Placental pericyte (primary cell): ENCODE data around the gene NRG3. TPM values are rescaled to one million over a fixed set of nuclear protein-coding genes. Genes with fewer than 3 reads are reported as not detected.

Experiments
- small RNA-seq: library from RNA; depleted of rRNA; stranded (forward); fragments of <200 nt; gene quantifications from one replicate; pipeline ENCODE3, GENCODE V24; 2012; ENCODE audit warnings: low replicate concordance
- total RNA-seq: library from RNA; depleted of rRNA; stranded (reverse); fragments of >200 nt; gene quantifications from 2 replicates; pipeline ENCODE4 v1.2.3, GENCODE V29; 2012

Gene NRG3
- total RNA-seq = under 0.01 and 0.22 TPM in 2 replicates

GRCh38 chr10:81874875-81875466, at the start of gene NRG3:
TSS of gene NRG3 (plus strand) at chr10:81875194.

Small RNA genes within 50 kb of the gene (small RNA-seq; reads per million reads assigned to genes)
- not detected for gene RNU6-441P
